ENCODE measurements around the gene ZDHHC14. TPM values are rescaled to one million over a fixed set of nuclear protein-coding genes. Genes with fewer than 3 reads are reported as not detected.

The ZDHHC14 gene
- total RNA-seq, 2 donors from 2014 or later = 13.0 to 19.1 TPM

DNA sequence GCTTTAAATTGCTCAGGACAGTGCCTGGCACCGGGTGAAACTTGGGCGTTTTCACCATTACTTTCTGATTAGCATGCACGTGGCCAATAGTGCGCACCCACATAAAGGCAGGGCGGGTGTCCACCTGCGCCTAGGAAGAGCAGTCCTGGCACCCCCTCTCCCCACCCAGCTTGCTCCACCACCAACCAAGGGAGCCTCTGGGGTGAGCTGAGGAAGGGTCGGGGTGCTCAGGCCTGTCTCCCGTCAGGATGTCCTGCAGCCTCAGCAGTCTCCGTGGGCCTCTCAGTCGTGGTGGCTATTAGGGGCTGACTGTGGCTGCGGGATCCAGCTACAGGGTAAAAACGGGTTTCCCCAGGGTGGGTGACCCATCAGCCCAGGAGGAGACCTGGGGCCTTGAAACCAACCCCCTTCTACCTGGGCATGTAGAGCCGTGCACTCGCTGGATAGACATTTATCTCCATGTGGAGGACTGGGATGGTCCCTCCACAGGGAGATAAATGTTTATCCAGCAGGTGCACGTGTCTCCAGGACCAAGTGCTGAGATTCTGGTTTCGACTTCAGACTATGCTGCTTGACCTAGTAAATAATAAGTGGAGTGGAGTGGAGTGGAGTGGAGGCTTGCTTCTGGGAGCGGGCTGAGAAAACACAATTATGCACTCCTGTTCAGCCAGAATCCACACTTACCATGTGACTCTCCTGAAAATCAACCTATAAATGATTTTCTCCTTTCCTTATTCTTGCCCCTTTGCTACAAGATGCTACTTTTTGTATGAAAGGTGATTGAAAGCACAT lies 91.1 kb downstream of the ZDHHC14 start:
- H3K4me1 ChIP-seq = no peaks in the 10 kb centered on the region
- H3K27ac ChIP-seq = no peak overlapping the region
- H3K27me3 ChIP-seq = no peaks in the 10 kb centered on the region
- no peak overlapping the region for H3K4me3 ChIP-seq
- no peak for DNase-seq (ENCODE audit: low spot score)
- H3K9me3 ChIP-seq = no peaks in the 10 kb centered on the region
- no peaks in the 10 kb centered on the region for H3K36me3 ChIP-seq
- TF ChIP-seq, protein P1, sequence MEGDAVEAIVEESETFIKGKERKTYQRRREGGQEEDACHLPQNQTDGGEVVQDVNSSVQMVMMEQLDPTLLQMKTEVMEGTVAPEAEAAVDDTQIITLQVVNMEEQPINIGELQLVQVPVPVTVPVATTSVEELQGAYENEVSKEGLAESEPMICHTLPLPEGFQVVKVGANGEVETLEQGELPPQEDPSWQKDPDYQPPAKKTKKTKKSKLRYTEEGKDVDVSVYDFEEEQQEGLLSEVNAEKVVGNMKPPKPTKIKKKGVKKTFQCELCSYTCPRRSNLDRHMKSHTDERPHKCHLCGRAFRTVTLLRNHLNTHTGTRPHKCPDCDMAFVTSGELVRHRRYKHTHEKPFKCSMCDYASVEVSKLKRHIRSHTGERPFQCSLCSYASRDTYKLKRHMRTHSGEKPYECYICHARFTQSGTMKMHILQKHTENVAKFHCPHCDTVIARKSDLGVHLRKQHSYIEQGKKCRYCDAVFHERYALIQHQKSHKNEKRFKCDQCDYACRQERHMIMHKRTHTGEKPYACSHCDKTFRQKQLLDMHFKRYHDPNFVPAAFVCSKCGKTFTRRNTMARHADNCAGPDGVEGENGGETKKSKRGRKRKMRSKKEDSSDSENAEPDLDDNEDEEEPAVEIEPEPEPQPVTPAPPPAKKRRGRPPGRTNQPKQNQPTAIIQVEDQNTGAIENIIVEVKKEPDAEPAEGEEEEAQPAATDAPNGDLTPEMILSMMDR (IDR thresholded peaks at IDR 0.05) = no peak

DNA sequence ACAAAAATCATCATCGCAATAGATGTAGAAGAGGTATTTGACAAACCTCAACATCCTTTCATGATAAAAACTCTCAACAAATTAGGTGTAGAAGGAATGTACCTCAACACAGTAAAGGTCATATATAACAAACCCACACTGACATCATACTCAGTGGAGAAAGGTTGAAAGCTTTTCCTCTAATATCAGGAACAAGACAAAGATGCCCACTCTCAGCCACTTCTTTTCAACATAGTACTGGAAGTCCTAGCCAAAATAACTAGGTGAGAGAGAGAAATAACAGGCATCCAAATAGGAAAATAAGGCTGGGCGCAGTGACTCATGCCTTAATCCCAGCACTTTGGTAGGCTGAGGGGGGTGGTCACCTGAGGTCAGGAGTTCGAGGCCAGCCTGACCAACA lies 95.8 kb downstream of the ZDHHC14 start:
- Histone ChIP-seq H3K27ac (no peak overlapping the region), H3K4me1 (no peaks in the 10 kb centered on the region), H3K9me3 (no peaks in the 10 kb centered on the region), H3K27me3 (no peaks in the 10 kb centered on the region), H3K4me3 (no peak overlapping the region), H3K36me3 (no peaks in the 10 kb centered on the region)
- TF ChIP-seq, protein P1 (IDR thresholded peaks at IDR 0.05) = no peak
- no peak for DNase-seq (ENCODE audit: low spot score)

DNA sequence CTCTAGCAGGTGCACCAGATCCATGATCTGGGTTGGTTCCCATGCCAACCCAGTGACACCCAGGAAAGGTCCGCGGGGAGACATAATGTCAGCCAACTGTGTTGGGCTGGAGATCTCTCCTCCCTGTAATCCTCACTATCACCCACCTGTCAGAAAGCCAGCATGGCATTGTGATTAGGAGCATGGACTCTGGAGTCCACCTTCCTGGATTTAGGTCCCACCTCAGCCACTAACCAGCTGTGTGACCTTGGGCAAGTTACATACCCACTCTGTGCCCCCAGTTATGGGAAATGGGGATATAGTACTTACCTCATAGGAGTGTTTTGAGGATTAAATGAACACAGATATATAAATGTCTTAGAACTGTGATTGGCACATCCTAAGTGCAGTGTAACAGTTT lies 97.9 kb downstream of the ZDHHC14 start:
- TF ChIP-seq, protein P1 (IDR thresholded peaks at IDR 0.05) = no peak
- no peaks in the 10 kb centered on the region for H3K4me1 ChIP-seq
- no peaks in the 10 kb centered on the region for H3K27me3 ChIP-seq
- H3K36me3 ChIP-seq = no peaks in the 10 kb centered on the region
- H3K4me3 ChIP-seq = no peak overlapping the region
- DNase-seq (ENCODE audit: low spot score) = no peak
- no peak overlapping the region for H3K27ac ChIP-seq
- no peaks in the 10 kb centered on the region for H3K9me3 ChIP-seq

DNA sequence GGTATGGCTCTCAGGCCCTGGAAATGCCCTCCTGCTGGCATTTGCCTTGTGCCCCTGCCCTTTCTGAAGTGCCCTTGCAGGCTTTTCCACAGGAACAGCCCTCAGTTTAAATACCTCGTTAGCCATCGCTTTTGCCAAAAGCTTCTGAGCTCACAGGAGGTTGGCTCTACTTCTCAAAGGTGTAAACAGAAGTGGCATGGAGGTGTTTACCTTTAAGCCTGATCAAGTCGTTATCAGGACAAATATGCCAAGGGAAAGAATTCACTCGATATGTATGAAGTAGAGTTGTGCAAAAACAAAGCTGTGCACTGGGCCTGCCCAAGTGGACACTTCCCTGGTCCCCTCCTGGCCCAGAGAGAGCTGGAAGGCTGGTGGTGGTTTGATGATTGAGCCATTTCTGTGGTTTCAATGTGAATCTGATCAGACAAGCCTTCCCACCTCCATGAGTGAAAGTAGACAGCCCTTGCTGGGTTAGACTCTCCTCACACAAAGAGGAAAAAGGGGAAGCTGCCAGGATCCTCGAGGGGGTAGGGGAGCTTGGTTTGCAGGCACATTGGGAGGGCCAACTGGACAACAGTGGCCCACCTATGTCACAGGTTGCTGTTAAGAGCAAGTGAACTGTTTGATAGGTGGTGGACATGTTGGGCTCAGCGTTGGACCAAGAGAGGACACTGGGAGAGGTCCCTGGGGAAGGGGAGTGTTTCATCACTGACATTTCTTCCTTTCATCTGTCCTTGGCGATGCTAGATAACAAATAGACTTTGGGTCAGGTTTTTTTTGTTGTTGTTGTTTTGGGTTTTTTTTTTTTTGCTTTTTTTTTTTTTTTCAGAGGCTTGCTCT lies 98.7 kb downstream of the ZDHHC14 start:
- TF ChIP-seq, protein P1 (IDR thresholded peaks at IDR 0.05) = no peak
- no peaks in the 10 kb centered on the region for H3K4me1 ChIP-seq
- H3K27me3 ChIP-seq = no peaks in the 10 kb centered on the region
- no peak overlapping the region for H3K4me3 ChIP-seq
- H3K9me3 ChIP-seq = no peaks in the 10 kb centered on the region
- no peak overlapping the region for H3K27ac ChIP-seq
- H3K36me3 ChIP-seq = no peaks in the 10 kb centered on the region
- DNase-seq (ENCODE audit: low spot score) = no peak

DNA sequence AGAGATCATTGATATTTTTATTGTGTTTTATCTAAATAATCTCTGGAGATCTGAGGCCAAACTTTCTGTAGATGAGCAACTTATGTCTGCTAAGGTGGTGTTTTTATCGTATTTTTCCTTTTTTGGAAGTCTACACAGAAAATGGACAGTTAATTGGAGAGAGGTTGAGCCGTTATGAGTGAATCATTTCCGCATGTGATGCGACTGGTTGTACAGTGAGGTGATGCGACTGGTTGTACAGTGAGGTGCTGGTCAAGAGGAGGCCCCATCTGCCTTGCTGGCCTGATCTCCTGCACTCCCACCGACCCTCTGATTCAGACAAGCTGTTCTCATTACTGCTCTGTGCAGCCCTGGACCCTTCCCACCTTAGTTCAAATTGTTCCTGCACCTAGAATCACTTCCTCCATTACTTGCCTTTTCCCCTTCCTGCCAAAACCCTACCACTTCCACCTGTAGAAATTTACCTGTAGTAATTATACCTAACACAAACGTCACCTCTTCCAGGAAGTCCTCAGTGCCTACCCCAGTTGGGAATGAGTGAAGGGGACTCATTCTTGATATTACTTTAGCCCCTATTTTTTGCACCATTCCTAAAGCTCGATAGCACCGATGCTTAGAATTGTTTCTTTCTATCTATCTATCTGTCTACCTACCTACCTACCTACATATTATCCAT lies 100.3 kb downstream of the ZDHHC14 start:
- Histone ChIP-seq H3K27me3 (no peaks in the 10 kb centered on the region), H3K4me3 (no peak overlapping the region), H3K4me1 (peaks cover 0 to 4% of the 10 kb centered on the region in 2 donors), H3K36me3 (no peaks in the 10 kb centered on the region), H3K27ac (no peak overlapping the region), H3K9me3 (no peaks in the 10 kb centered on the region)
- no peak for DNase-seq (ENCODE audit: low spot score)
- TF ChIP-seq, protein P1 (IDR thresholded peaks at IDR 0.05) = no peak
